NB4 (cell line): ENCODE results near the gene PKNOX2.

Source experiments
- CTCF ChIP-seq: IDR thresholded peaks from one replicate; pipeline ENCODE4 v1.5.1; 2012; ENCODE audit warnings: low read depth, low read length
- MAX ChIP-seq: IDR thresholded peaks from 2 replicates; pipeline ENCODE4 v1.6.1; 2011; ENCODE audit warnings: low read depth, low read length
- MYC ChIP-seq: IDR thresholded peaks from 2 replicates; pipeline ENCODE4 v1.6.1; 2011; ENCODE audit warnings: low read depth, low read length
- POLR2A ChIP-seq: IDR thresholded peaks from 2 replicates; pipeline ENCODE4 v1.6.1; 2011; ENCODE audit warnings: mild to moderate bottlenecking; ENCODE audit not compliant: insufficient read length; ENCODE audit errors: extremely low read depth

GRCh38 chr11:125193416-125193726 lies 28.8 kb downstream of the PKNOX2 start:
- TF ChIP-seq POLR2A: no peak
- TF ChIP-seq CTCF: no peak
- TF ChIP-seq MYC: no peak
- TF ChIP-seq MAX: no peak
